Activated CD4-positive, alpha-beta T cell treated with anti-CD3 and anti-CD28 coated beads, Interleukin-2, amount 10 ng/mL, durations not matched to agents 24 days and 14 days (primary cell): ENCODE results near the gene MICU2. TPM values are rescaled to one million over a fixed set of nuclear protein-coding genes. Genes with fewer than 3 reads are reported as not detected.
"Not testable (repeated sequence)": the region's sequence is repeated elsewhere in the genome, so short reads cannot be mapped to it uniquely, and the experiment has no call there.

Source experiments
- DNase-seq: peaks from one replicate; pipeline ENCODE4 v3.0.0; 2022
- H3K27ac Mint-ChIP-seq: one replicate; pipeline ENCODE4 v1.8.0; 2022; ENCODE audit warnings: mild to moderate bottlenecking, mixed read lengths
- H3K27me3 Mint-ChIP-seq: one replicate; pipeline ENCODE4 v1.8.0; 2022; ENCODE audit warnings: mixed read lengths
- H3K36me3 Mint-ChIP-seq: one replicate; pipeline ENCODE4 v1.8.0; 2022; ENCODE audit warnings: low read depth, mild to moderate bottlenecking, mixed read lengths
- H3K4me1 Mint-ChIP-seq: one replicate; pipeline ENCODE4 v1.8.0; 2021; ENCODE audit warnings: mixed read lengths
- H3K4me3 Mint-ChIP-seq: one replicate; pipeline ENCODE4 v1.8.0; 2022; ENCODE audit warnings: mild to moderate bottlenecking, moderate library complexity, mixed read lengths
- H3K9me3 Mint-ChIP-seq: one replicate; pipeline ENCODE4 v1.8.0; 2021; ENCODE audit warnings: mixed read lengths
- intact Hi-C: fragments of 100-400 bp; cut with micrococcal nuclease; formaldehyde crosslinking; loops from one replicate; pipeline ENCODE4 v1.15.1; 2023
- total RNA-seq: library from RNA; stranded (reverse); gene quantifications from 2 replicates; pipeline ENCODE4 v1.2.3, GENCODE V29; 2022

Gene MICU2
- total RNA-seq, 1 donor from 2014 or later, result 34.2 TPM

DNA sequence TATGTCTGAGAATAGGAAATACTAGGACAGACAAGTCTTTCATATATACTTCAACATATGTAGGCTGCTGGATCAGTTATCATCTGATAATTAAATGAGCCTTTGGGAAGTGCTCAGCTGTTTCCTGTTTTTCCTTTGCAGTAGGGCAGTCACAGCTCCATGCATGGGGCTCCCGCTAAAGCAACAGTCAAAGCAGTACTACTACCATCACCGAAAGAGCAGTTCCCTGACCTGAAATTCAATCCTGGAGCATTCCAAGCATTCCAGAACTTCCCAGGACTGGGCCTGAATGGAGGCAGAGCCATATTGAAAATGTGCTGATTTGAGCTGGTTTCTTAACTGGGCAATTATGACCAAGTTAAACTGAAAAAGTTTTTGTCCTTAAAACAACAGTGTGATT is 20.5 kb downstream of the MICU2 start:
- H3K27ac Mint-ChIP-seq, result no peak overlapping the region
- intact Hi-C loops, result no loop called here
- H3K4me3 Mint-ChIP-seq, result no peak overlapping the region
- H3K9me3 Mint-ChIP-seq, result peaks cover 3% of the 10 kb centered on the region
- peaks cover 12% of the 10 kb centered on the region for H3K4me1 Mint-ChIP-seq
- H3K27me3 Mint-ChIP-seq, result no peaks in the 10 kb centered on the region
- DNase-seq, result no peak
- peaks cover 11% of the 10 kb centered on the region for H3K36me3 Mint-ChIP-seq

- no peak overlapping the region for H3K27ac Mint-ChIP-seq
- no peak overlapping the region for H3K4me3 Mint-ChIP-seq
- no peaks in the 10 kb centered on the region for H3K27me3 Mint-ChIP-seq
- intact Hi-C loops, result no loop called here
- DNase-seq, result no peak
- peaks cover 3% of the 10 kb centered on the region for H3K9me3 Mint-ChIP-seq
- H3K36me3 Mint-ChIP-seq, result peaks cover 11% of the 10 kb centered on the region
- peaks cover 15% of the 10 kb centered on the region for H3K4me1 Mint-ChIP-seq
These were observed 23.2 kb downstream of the MICU2 start for GRCh38 chr13:21580736-21581135.

DNA sequence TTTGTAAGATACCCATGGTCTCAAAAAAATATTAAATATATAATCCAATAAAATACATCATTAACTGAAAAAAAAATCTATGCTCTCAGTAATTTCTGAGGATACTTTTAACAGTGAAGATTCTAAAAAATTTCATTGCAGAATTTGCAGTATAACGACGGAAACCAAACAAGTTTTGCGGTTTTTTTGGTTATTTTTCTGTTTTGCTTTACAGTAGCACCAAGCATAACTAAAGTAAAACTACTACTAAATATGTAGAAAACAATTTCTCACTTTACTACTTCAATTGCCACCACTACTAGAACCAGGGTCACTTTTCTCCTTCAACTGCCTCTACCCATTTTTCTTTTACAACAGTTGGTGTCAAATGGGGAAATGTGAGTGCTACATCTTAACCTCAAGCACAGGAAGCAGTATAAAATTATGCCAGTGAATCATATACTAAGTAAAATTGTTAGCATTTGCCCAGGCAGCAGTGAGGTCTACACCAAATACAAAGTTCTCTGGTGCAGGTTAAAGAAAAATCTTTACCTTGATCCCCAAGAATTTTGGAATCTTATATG is 24.1 kb downstream of the MICU2 start:
- DNase-seq, result no peak
- Mint-ChIP-seq H3K4me1 (peaks cover 15% of the 10 kb centered on the region), H3K27ac (peak overlapping the region; percentile 55), H3K36me3 (peaks cover 11% of the 10 kb centered on the region), H3K4me3 (no peak overlapping the region), H3K9me3 (peaks cover 3% of the 10 kb centered on the region), H3K27me3 (no peaks in the 10 kb centered on the region)
- intact Hi-C loops, result no loop called here

DNA sequence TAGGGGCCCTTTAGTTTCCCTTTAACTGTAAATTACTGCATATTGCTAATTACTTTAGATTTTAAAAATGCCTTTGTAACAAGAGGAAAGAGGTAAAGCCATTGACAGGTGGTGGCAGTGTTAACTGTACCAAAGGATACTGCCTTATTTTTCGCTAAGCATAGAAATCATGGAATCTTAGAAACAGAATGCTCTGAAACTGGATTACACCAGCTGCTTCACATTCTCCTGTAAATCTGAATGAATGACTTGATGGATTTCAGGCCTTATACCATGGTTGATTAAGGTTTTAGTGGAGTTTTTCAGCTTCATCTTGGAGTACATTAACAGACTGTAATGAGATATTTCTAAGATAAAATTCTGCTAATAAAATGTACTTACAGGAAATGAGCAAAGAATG is 25.2 kb downstream of the MICU2 start:
- Mint-ChIP-seq H3K4me3 (no peak overlapping the region), H3K9me3 (peaks cover 3% of the 10 kb centered on the region), H3K27me3 (no peaks in the 10 kb centered on the region), H3K27ac (no peak overlapping the region), H3K4me1 (peaks cover 16% of the 10 kb centered on the region), H3K36me3 (peaks cover 9% of the 10 kb centered on the region)
- DNase-seq, result no peak
- intact Hi-C loops, result no loop called here

- peaks cover 14% of the 10 kb centered on the region for H3K4me1 Mint-ChIP-seq
- H3K27ac Mint-ChIP-seq, result no peak overlapping the region
- H3K36me3 Mint-ChIP-seq, result peaks cover 2% of the 10 kb centered on the region
- intact Hi-C loops, result no loop called here
- no peak overlapping the region for H3K4me3 Mint-ChIP-seq
- DNase-seq, result no peak
- H3K9me3 Mint-ChIP-seq, result no peaks in the 10 kb centered on the region
- H3K27me3 Mint-ChIP-seq, result no peaks in the 10 kb centered on the region
These were observed 27.5 kb downstream of the MICU2 start for GRCh38 chr13:21576426-21576825.

DNA sequence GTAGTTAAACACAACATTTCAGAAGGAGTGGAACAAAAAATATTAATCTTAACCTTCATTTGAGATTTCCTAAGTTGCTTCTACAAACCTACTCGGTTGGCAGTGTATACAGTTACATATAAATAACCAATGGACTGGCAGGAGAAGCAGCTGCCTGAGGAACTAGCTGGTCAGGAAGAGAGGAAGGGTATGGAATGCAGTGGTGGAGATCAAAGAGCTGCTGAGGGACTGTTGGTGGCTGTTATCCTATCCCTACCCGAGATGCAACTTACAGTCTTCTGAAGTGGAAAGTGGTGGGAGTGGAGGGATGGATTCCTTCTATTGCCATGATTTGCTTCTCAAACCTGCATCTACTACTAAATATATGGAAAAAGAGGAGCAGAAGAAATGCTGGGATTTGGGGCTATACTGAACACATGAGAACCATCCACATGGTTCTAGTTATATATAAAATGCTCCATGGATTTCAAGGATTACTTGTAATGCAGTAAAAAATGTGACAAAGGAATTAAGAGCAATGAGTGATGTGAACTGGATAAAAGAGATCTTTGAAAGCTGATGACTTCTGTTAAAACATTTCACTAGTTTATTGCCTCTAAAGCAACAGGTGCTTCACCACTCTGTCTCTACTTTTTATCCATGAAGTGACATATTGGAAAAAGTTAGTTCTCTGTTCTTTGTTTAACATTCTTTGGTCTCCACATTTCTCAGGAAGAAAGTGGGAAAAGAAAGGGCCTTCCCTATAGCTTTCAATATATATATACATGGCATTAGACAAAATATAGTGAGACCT is 29.9 kb downstream of the MICU2 start:
- intact Hi-C loops, result no loop called here
- DNase-seq, result no peak
- Mint-ChIP-seq H3K36me3 (no peaks in the 10 kb centered on the region), H3K4me1 (peaks cover 10% of the 10 kb centered on the region), H3K4me3 (no peak overlapping the region), H3K9me3 (no peaks in the 10 kb centered on the region), H3K27ac (no peak overlapping the region), H3K27me3 (no peaks in the 10 kb centered on the region)

GRCh38 chr13:21569686-21570085 is 34.3 kb downstream of the MICU2 start:
- peaks cover 10% of the 10 kb centered on the region for H3K36me3 Mint-ChIP-seq
- no peaks in the 10 kb centered on the region for H3K27me3 Mint-ChIP-seq
- intact Hi-C loops, result no loop called here
- no peak overlapping the region for H3K4me3 Mint-ChIP-seq
- no peaks in the 10 kb centered on the region for H3K9me3 Mint-ChIP-seq
- peaks cover 17% of the 10 kb centered on the region for H3K4me1 Mint-ChIP-seq
- no peak overlapping the region for H3K27ac Mint-ChIP-seq
- no peak for DNase-seq

GRCh38 chr13:21568854-21569253 is 35.1 kb downstream of the MICU2 start:
- intact Hi-C loops, result no loop called here
- H3K27ac Mint-ChIP-seq, result no peak overlapping the region

GRCh38 chr13:21567714-21568113 is 36.3 kb downstream of the MICU2 start:
- Mint-ChIP-seq H3K4me3 (no peak overlapping the region), H3K27ac (no peak overlapping the region), H3K4me1 (peaks cover 16% of the 10 kb centered on the region), H3K9me3 (no peaks in the 10 kb centered on the region), H3K27me3 (no peaks in the 10 kb centered on the region), H3K36me3 (peaks cover 28% of the 10 kb centered on the region)
- intact Hi-C loops, result no loop called here
- no peak for DNase-seq

More at GRCh38 chr13:21568854-21569253, 35.1 kb downstream of the MICU2 start:
- Mint-ChIP-seq H3K36me3 (peaks cover 18% of the 10 kb centered on the region), H3K27me3 (no peaks in the 10 kb centered on the region), H3K4me3 (no peak overlapping the region), H3K4me1 (peaks cover 16% of the 10 kb centered on the region), H3K9me3 (no peaks in the 10 kb centered on the region)
- DNase-seq, result no peak

DNA sequence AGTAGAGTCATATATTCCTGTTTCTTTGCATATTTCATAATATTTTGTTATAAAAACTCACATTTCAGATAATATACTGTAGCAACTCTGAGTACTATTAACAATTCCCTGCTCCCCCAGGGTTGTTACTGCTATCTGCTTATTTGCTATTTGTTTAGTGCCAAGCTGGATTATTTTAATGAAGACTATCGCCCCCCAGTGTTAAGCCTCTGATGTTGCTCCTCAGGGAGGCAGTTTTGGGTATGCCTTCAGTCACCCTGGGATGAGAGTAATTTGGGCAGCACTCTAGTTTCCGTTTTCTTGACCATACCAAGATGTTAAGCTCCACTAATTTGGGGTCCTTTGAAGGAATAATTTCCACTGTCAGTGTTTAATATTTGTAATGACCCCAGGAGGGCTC is 46.0 kb downstream of the MICU2 start:
- intact Hi-C loops, result no loop called here
- peak; percentile 61 for DNase-seq
- peaks cover 32% of the 10 kb centered on the region for H3K36me3 Mint-ChIP-seq

GRCh38 chr13:21556051-21556450 is 47.9 kb downstream of the MICU2 start:
- Mint-ChIP-seq H3K4me3 (no peak overlapping the region), H3K9me3 (no peaks in the 10 kb centered on the region), H3K27me3 (no peaks in the 10 kb centered on the region), H3K27ac (no peak overlapping the region), H3K36me3 (peaks cover 29% of the 10 kb centered on the region), H3K4me1 (no peaks in the 10 kb centered on the region)
- intact Hi-C loops, result no loop called here
- no peak for DNase-seq

More for the DNA sequence above, 46.0 kb downstream of the MICU2 start:
- Mint-ChIP-seq H3K4me1 (no peaks in the 10 kb centered on the region), H3K9me3 (no peaks in the 10 kb centered on the region), H3K27me3 (no peaks in the 10 kb centered on the region), H3K4me3 (no peak overlapping the region), H3K27ac (no peak overlapping the region)

DNA sequence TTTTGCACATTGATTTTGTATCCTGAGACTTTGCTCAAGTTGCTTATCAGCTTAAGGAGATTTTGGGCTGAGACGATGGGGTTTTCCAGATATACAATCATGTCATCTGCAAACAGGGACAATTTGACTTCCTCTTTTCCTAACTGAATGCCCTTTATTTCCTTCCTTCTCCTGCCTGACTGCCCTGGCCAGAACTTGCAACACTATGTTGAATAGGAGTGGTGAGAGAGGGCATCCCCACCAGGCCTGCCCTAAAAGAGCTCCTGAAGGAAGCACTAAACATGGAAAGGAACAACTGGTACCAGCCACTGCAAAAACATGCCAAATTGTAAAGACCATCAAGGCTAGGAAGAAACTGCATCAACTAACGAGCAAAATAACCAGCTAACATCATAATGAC is 50.7 kb downstream of the MICU2 start:
- H3K4me3 Mint-ChIP-seq, H3K9me3 Mint-ChIP-seq, H3K27ac Mint-ChIP-seq, H3K27me3 Mint-ChIP-seq, intact Hi-C loops, H3K4me1 Mint-ChIP-seq, DNase-seq: not testable (repeated sequence)
- peaks cover 27% of the 10 kb centered on the region for H3K36me3 Mint-ChIP-seq

DNA sequence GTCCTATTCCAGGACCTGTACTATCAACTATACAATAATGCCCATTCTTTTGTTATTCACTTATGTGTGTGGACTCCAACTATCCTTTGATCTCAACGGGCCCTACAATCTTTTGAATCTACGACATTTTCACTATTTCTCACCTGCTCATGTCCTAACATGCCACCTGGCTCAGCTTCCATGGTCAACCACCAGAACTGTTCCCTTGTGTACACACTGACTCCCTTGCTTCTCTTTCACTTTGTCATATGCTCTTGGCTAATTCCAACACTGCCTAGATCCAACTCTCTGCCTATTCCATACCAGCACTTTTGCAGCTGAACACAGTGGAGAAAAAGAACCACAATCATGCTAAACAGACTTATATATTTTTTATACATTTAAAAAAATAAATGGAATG is 53.1 kb downstream of the MICU2 start:
- Mint-ChIP-seq H3K27me3 (no peaks in the 10 kb centered on the region), H3K4me1 (no peaks in the 10 kb centered on the region), H3K4me3 (no peak overlapping the region), H3K9me3 (no peaks in the 10 kb centered on the region), H3K36me3 (peaks cover 22% of the 10 kb centered on the region), H3K27ac (no peak overlapping the region)
- intact Hi-C loops, result no loop called here
- no peak for DNase-seq

DNA sequence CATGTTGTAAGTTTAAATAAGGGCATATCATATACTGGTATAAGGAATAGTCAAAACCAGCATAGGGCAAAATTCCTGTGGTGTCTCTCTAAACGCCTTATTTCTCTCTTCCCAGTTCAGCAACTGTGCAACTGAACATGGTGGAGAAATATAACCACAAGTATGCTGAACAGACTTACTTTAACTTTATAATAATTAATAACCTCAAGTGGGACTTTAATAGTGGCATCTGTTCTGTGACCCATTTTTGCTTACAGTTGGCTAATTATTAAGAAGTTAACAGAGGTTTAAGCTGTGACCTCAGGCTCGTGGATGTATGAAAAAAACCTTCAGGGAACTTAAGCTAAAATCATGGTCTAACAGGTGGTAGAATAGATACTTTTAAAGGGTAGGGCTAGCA is 54.3 kb downstream of the MICU2 start:
- H3K4me3 Mint-ChIP-seq, result no peak overlapping the region
- no peak overlapping the region for H3K27ac Mint-ChIP-seq
- no peaks in the 10 kb centered on the region for H3K27me3 Mint-ChIP-seq
- no peaks in the 10 kb centered on the region for H3K4me1 Mint-ChIP-seq
- H3K9me3 Mint-ChIP-seq, result no peaks in the 10 kb centered on the region
- peaks cover 29% of the 10 kb centered on the region for H3K36me3 Mint-ChIP-seq
- intact Hi-C loops, result no loop called here
- DNase-seq, result no peak

DNA sequence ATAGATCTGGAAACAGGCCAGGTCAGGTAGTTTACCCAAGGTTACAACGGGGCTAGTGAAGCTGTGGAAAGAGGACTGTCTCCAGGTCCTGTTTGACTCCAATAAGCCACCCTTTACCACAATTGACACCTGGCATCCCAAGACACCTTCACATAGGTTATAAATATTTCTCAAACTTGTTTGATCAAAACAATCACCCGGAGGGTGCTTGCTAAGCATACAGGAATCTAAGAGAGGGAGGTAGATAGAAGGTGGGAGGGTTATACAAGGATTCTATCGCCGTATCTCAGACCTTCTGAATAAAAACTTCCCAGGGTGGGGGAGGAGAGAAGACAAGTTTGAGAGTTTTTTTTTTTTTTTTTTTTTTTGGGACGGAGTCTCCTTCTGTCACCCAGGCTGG is 55.4 kb downstream of the MICU2 start:
- intact Hi-C loops, result no loop called here
- H3K9me3 Mint-ChIP-seq, result no peaks in the 10 kb centered on the region
- H3K4me3 Mint-ChIP-seq, result no peak overlapping the region
- H3K27me3 Mint-ChIP-seq, result no peaks in the 10 kb centered on the region
- H3K36me3 Mint-ChIP-seq, result peaks cover 28% of the 10 kb centered on the region
- H3K4me1 Mint-ChIP-seq, result no peaks in the 10 kb centered on the region
- no peak overlapping the region for H3K27ac Mint-ChIP-seq
- DNase-seq, result no peak
